ENCODE results near the gene TMEM167A.

- no peak for TF ChIP-seq CTCF (IDR thresholded peaks at IDR 0.05 in 8 of 11, conservative IDR thresholded peaks at IDR 0.05 in 3 of 11)
- no peak for TF ChIP-seq POLR2A (IDR thresholded peaks at IDR 0.05)
Observed at GRCh38 chr5:83090169-83090568, 13.0 kb upstream of the TMEM167A start.

Data from spleen (tissue), 7 donors.